OCI-LY3 (cell line): ENCODE data around the gene GSTM2.
A peak's percentile ranks its signal among the peaks of the same experiment; 100 is the strongest.
"Not testable (repeated sequence)": the region's sequence is repeated elsewhere in the genome, so short reads cannot be mapped to it uniquely, and the experiment has no call there.

Source experiments
- H2AFZ ChIP-seq: fragments of 200-600, 300-600 bp; shearing (Covaris generic); 2 replicates; pipeline ENCODE4 v1.6.0; 2014; ENCODE audit warnings: antibody characterized with exemption, low read depth, low read length
- H3K27ac ChIP-seq: fragments of 200-600, 300-600 bp; sonication (generic); 2 replicates; pipeline ENCODE4 v1.5.1; 2014; ENCODE audit warnings: mild to moderate bottlenecking, low read length, moderate library complexity, mixed read lengths
- H3K27me3 ChIP-seq: fragments of 200-600, 300-600 bp; sonication (generic); 2 replicates; pipeline ENCODE4 v1.6.1; 2014; ENCODE audit warnings: low read depth, low read length, mixed read lengths
- H3K36me3 ChIP-seq: fragments of 200-600, 300-600 bp; sonication (generic); replicated peaks from 2 replicates; pipeline ENCODE3; 2014; ENCODE audit warnings: low read depth, low read length, mixed read lengths
- H3K4me1 ChIP-seq: fragments of 300-600, 200-600 bp; sonication (generic); 2 replicates; pipeline ENCODE4 v1.6.1; 2014; ENCODE audit warnings: low read length, mixed read lengths
- H3K4me2 ChIP-seq: fragments of 200-600, 300-600 bp; sonication (generic); 2 replicates; pipeline ENCODE4 v1.6.1; 2014; ENCODE audit warnings: low read length, mixed read lengths
- H3K4me3 ChIP-seq: fragments of 300-600, 200-600 bp; sonication (generic); 2 replicates; pipeline ENCODE4 v1.5.1; 2014; ENCODE audit warnings: antibody characterized with exemption, mild to moderate bottlenecking, low read length, moderate library complexity
- H3K79me2 ChIP-seq: fragments of 300-600, 200-600 bp; shearing (Covaris generic); 2 replicates; pipeline ENCODE4 v1.6.1; 2014; ENCODE audit warnings: mild to moderate bottlenecking, low read length, mixed read lengths
- H3K9ac ChIP-seq: fragments of 300-600, 200-600 bp; shearing (Covaris generic); 2 replicates; pipeline ENCODE4 v1.6.0; 2014; ENCODE audit warnings: mild to moderate bottlenecking, low read length, moderate library complexity
- H3K9me3 ChIP-seq: fragments of 200-600, 300-600 bp; shearing (Covaris generic); 2 replicates; pipeline ENCODE4 v1.6.1; 2014; ENCODE audit warnings: low read length, mixed read lengths; ENCODE audit not compliant: insufficient read depth
- H4K20me1 ChIP-seq: fragments of 200-600, 300-600 bp; sonication (generic); 2 replicates; pipeline ENCODE4 v1.6.1; 2016; ENCODE audit warnings: low read length, mixed read lengths; ENCODE audit not compliant: insufficient read depth
- CTCF ChIP-seq: fragments of 200-600, 300-600 bp; sonication (generic); IDR thresholded peaks from 2 replicates; pipeline ENCODE4 v1.5.1; 2014; ENCODE audit warnings: antibody characterized with exemption, low read length, low read depth
- EZH2phosphoT487 ChIP-seq: fragments of 200-600 bp; shearing (Covaris generic); IDR thresholded peaks from 2 replicates; pipeline ENCODE4 v1.6.1; 2018; ENCODE audit warnings: antibody characterized with exemption, mixed run types, low read depth

Gene GSTM2

GRCh38 chr1:109697066-109697465 is 29.2 kb downstream of the GSTM2 start:
- Histone ChIP-seq H3K9me3 (no peaks in the 10 kb centered on the region), H3K36me3 (no peaks in the 10 kb centered on the region), H2AFZ (no peak overlapping the region), H4K20me1 (no peaks in the 10 kb centered on the region), H3K4me3 (no peak overlapping the region), H3K27me3 (no peaks in the 10 kb centered on the region), H3K79me2 (no peaks in the 10 kb centered on the region), H3K4me1 (no peaks in the 10 kb centered on the region), H3K9ac (no peak overlapping the region), H3K27ac (no peak overlapping the region), H3K4me2 (no peak overlapping the region)
- no peak for TF ChIP-seq EZH2phosphoT487
- no peak for TF ChIP-seq CTCF

- H3K4me1 ChIP-seq, H3K9ac ChIP-seq, H4K20me1 ChIP-seq, H3K27ac ChIP-seq, H3K4me2 ChIP-seq, H2AFZ ChIP-seq, H3K4me3 ChIP-seq, H3K27me3 ChIP-seq, H3K79me2 ChIP-seq, H3K9me3 ChIP-seq, H3K36me3 ChIP-seq: not testable (repeated sequence)
Observed at GRCh38 chr1:109697861-109698260, 30.0 kb downstream of the GSTM2 start.

- H3K27me3 ChIP-seq, H3K4me3 ChIP-seq, H3K36me3 ChIP-seq, H3K4me1 ChIP-seq, H3K9me3 ChIP-seq, H3K27ac ChIP-seq, H3K4me2 ChIP-seq, H2AFZ ChIP-seq, H3K79me2 ChIP-seq, H3K9ac ChIP-seq, H4K20me1 ChIP-seq: not testable (repeated sequence)
Observed at GRCh38 chr1:109702940-109703339, 35.1 kb downstream of the GSTM2 start.

- no peak overlapping the region for H3K4me2 ChIP-seq
- H3K4me1 ChIP-seq, result no peaks in the 10 kb centered on the region
- TF ChIP-seq CTCF (peak; percentile 38), EZH2phosphoT487 (no peak)
- H3K79me2 ChIP-seq, result no peaks in the 10 kb centered on the region
- no peak overlapping the region for H2AFZ ChIP-seq
- H3K9me3 ChIP-seq, result no peaks in the 10 kb centered on the region
- no peak overlapping the region for H3K9ac ChIP-seq
- no peak overlapping the region for H3K27ac ChIP-seq
- no peak overlapping the region for H3K4me3 ChIP-seq
- H4K20me1 ChIP-seq, result no peaks in the 10 kb centered on the region
- no peaks in the 10 kb centered on the region for H3K36me3 ChIP-seq
- H3K27me3 ChIP-seq, result no peaks in the 10 kb centered on the region
Observed at GRCh38 chr1:109704173-109704572, 36.3 kb downstream of the GSTM2 start.

- no peaks in the 10 kb centered on the region for H3K36me3 ChIP-seq
- no peaks in the 10 kb centered on the region for H3K4me1 ChIP-seq
- H2AFZ ChIP-seq, result no peak overlapping the region
- no peak overlapping the region for H3K4me2 ChIP-seq
- no peaks in the 10 kb centered on the region for H3K27me3 ChIP-seq
- H3K9me3 ChIP-seq, result no peaks in the 10 kb centered on the region
- no peak overlapping the region for H3K27ac ChIP-seq
- no peaks in the 10 kb centered on the region for H3K79me2 ChIP-seq
- no peak overlapping the region for H3K9ac ChIP-seq
- TF ChIP-seq CTCF (no peak), EZH2phosphoT487 (no peak)
- H4K20me1 ChIP-seq, result no peaks in the 10 kb centered on the region
- H3K4me3 ChIP-seq, result no peak overlapping the region
Observed at GRCh38 chr1:109705411-109705810, 37.6 kb downstream of the GSTM2 start.

- not testable (repeated sequence) for H3K4me3 ChIP-seq, H3K27ac ChIP-seq, H3K9me3 ChIP-seq
Observed at GRCh38 chr1:109708949-109709348, 41.1 kb downstream of the GSTM2 start.

GRCh38 chr1:109709822-109710221 is 42.0 kb downstream of the GSTM2 start:
- not testable (repeated sequence) for H3K4me3 ChIP-seq, H3K9me3 ChIP-seq, H3K79me2 ChIP-seq, H3K4me1 ChIP-seq, H4K20me1 ChIP-seq, H3K36me3 ChIP-seq, H3K4me2 ChIP-seq, H3K27ac ChIP-seq, H3K27me3 ChIP-seq, H3K9ac ChIP-seq, H2AFZ ChIP-seq

More at GRCh38 chr1:109708949-109709348, 41.1 kb downstream of the GSTM2 start:
- not testable (repeated sequence) for H2AFZ ChIP-seq, H4K20me1 ChIP-seq, H3K36me3 ChIP-seq, H3K4me1 ChIP-seq, H3K9ac ChIP-seq, H3K4me2 ChIP-seq, H3K27me3 ChIP-seq, H3K79me2 ChIP-seq
